BLaER1 (cell line): ENCODE measurements around the gene MRO.
A peak's percentile ranks its signal among the peaks of the same experiment; 100 is the strongest.
"Not testable (repeated sequence)": the region's sequence is repeated elsewhere in the genome, so short reads cannot be mapped to it uniquely, and the experiment has no call there.

ENCODE experiments used
- H3K27ac ChIP-seq: shearing (Covaris generic); formaldehyde crosslinking; 2 replicates; pipeline ENCODE4 v1.8.1; 2022
- H3K27me3 ChIP-seq: shearing (Covaris generic); formaldehyde crosslinking; 2 replicates; pipeline ENCODE4 v1.8.1; 2022
- H3K36me3 ChIP-seq: shearing (Covaris generic); formaldehyde crosslinking; 2 replicates; pipeline ENCODE4 v1.8.1; 2022
- H3K4me1 ChIP-seq: shearing (Covaris generic); formaldehyde crosslinking; 2 replicates; pipeline ENCODE4 v1.8.1; 2022
- H3K4me2 ChIP-seq: shearing (Covaris generic); formaldehyde crosslinking; 2 replicates; pipeline ENCODE4 v1.8.1; 2022
- H3K4me3 ChIP-seq: shearing (Covaris generic); formaldehyde crosslinking; 2 replicates; pipeline ENCODE4 v1.8.1; 2022
- H3K9ac ChIP-seq: shearing (Covaris generic); formaldehyde crosslinking; 2 replicates; pipeline ENCODE4 v1.8.1; 2022
- H3K9me3 ChIP-seq: shearing (Covaris generic); formaldehyde crosslinking; 2 replicates; pipeline ENCODE4 v1.8.1; 2022
- H4K20me1 ChIP-seq: shearing (Covaris generic); formaldehyde crosslinking; 2 replicates; pipeline ENCODE4 v1.8.1; 2022
- Cebpa-rat ChIP-seq: shearing (Covaris generic); IDR thresholded peaks from 2 replicates; pipeline ENCODE4 v1.8.1; 2022

MRO gene

DNA sequence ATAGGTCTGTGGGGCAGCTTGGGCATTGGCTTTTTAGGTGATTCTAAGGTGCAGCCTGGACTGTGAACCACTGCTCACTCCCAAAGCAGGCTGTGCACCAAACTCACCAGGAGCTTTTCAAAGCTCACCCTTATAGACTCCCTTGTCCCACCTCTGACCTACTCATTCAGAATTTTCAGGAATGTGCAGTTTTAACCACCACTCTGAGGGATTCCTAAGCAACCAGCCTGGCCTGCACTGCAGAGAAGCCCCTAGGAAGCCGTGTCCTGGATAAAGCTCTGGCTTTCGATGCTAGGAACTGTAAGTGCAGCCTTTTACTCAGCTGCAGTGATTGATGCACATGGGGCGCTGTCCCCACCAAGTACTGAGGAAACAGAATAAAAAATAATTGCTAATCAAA, 33.0 kb downstream of the MRO start:
- no peaks in the 10 kb centered on the region for H3K36me3 ChIP-seq
- TF ChIP-seq Cebpa-rat: no peak
- H3K4me1 ChIP-seq: peaks cover 17% of the 10 kb centered on the region; the same call in 1 of the 2 replicates

GRCh38 chr18:50783553-50783952, 36.3 kb downstream of the MRO start:
- H3K9me3 ChIP-seq: peaks cover 5% of the 10 kb centered on the region

More for the DNA sequence above, 33.0 kb downstream of the MRO start:
- Histone ChIP-seq H3K9ac (no peak overlapping the region), H4K20me1 (no peaks in the 10 kb centered on the region), H3K4me2 (no peak overlapping the region), H3K9me3 (peaks cover 5% of the 10 kb centered on the region), H3K4me3 (no peak overlapping the region), H3K27ac (no peak overlapping the region), H3K27me3 (no peaks in the 10 kb centered on the region)

DNA sequence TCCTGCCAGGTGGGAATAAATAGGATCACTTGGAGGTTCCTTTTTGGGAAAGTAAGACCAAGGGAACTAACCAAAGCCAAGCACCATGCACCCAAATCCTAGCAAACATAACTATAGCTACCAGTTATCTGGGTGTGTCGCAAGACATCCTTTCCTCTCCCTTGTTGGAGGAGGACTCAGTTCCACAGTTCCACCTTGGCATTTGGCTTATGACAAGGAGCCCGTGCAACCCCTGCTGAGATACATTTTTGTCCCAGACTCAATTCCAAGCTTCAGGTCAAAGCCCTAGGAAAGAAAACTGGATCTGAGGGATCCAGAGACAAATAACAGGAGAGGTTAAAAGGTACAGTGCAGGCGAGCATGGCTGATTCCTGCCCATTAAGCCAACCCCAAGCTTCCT, 40.8 kb downstream of the MRO start:
- H3K27ac ChIP-seq, H4K20me1 ChIP-seq, H3K4me2 ChIP-seq, H3K9ac ChIP-seq, H3K27me3 ChIP-seq, H3K4me3 ChIP-seq, H3K36me3 ChIP-seq: not testable (repeated sequence)
- TF ChIP-seq Cebpa-rat: 0 out of 2 replicates have a peak, but pooled peaks have one; percentile 24
- H3K9me3 ChIP-seq: peaks cover 13% of the 10 kb centered on the region
- H3K4me1 ChIP-seq: peaks cover 15% of the 10 kb centered on the region

More at GRCh38 chr18:50783553-50783952, 36.3 kb downstream of the MRO start:
- H3K36me3 ChIP-seq: no peaks in the 10 kb centered on the region
- no peak overlapping the region for H3K4me3 ChIP-seq
- H3K4me1 ChIP-seq: 0 out of 2 replicates have a peak, but pooled peaks cover 6% of the 10 kb centered on the region
- TF ChIP-seq Cebpa-rat: no peak
- H3K9ac ChIP-seq: no peak overlapping the region
- H3K27ac ChIP-seq: no peak overlapping the region
- no peaks in the 10 kb centered on the region for H3K27me3 ChIP-seq
- no peak overlapping the region for H3K4me2 ChIP-seq
- no peaks in the 10 kb centered on the region for H4K20me1 ChIP-seq

GRCh38 chr18:50776383-50776782, 43.4 kb downstream of the MRO start:
- Histone ChIP-seq H3K4me1 (peaks cover 15% of the 10 kb centered on the region), H3K36me3 (no peaks in the 10 kb centered on the region), H3K27ac (no peak overlapping the region), H3K9ac (no peak overlapping the region), H3K4me3 (no peak overlapping the region), H3K4me2 (no peak overlapping the region), H3K9me3 (peaks cover 28% of the 10 kb centered on the region), H3K27me3 (no peaks in the 10 kb centered on the region), H4K20me1 (no peaks in the 10 kb centered on the region)
- TF ChIP-seq Cebpa-rat: no peak

GRCh38 chr18:50775726-50776125, 44.1 kb downstream of the MRO start:
- Histone ChIP-seq H3K27me3 (no peaks in the 10 kb centered on the region), H3K9me3 (peaks cover 32% of the 10 kb centered on the region), H4K20me1 (no peaks in the 10 kb centered on the region), H3K4me3 (no peak overlapping the region), H3K27ac (no peak overlapping the region), H3K9ac (no peak overlapping the region), H3K4me1 (peaks cover 15% of the 10 kb centered on the region), H3K36me3 (no peaks in the 10 kb centered on the region), H3K4me2 (peak overlapping the region; percentile 63; the same call in 1 of the 2 replicates)
- TF ChIP-seq Cebpa-rat: no peak

- H3K9ac ChIP-seq: no peak overlapping the region
- H3K27me3 ChIP-seq: no peaks in the 10 kb centered on the region
- no peak overlapping the region for H3K4me3 ChIP-seq
- no peaks in the 10 kb centered on the region for H3K36me3 ChIP-seq
- no peaks in the 10 kb centered on the region for H4K20me1 ChIP-seq
- H3K4me2 ChIP-seq: peak overlapping the region; percentile 63
- peaks cover 15% of the 10 kb centered on the region for H3K4me1 ChIP-seq
- no peak for TF ChIP-seq Cebpa-rat
- peaks cover 37% of the 10 kb centered on the region for H3K9me3 ChIP-seq
- no peak overlapping the region for H3K27ac ChIP-seq
These were observed 44.6 kb downstream of the MRO start for GRCh38 chr18:50775207-50775606.

DNA sequence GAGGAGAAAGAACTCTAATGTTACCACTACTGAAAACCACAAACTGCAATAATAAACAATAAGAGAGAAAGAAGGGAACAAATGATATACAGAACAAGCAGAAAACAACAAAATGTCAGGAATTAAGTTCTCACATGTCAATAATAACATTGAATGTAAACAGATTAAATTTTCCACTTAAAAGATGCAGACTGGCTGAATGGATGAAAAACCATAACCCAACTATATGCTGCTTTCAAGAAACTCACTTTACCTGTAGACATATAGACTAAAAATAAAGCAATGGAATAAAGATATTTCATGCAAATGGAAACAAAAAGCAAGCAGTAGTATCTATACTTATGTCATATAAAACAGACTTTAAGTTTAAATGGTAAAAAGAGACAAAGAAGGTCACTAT, 50.4 kb downstream of the MRO start:
- H3K4me1 ChIP-seq: peaks cover 8% of the 10 kb centered on the region
- no peaks in the 10 kb centered on the region for H4K20me1 ChIP-seq
- no peak overlapping the region for H3K4me3 ChIP-seq
- no peak overlapping the region for H3K9ac ChIP-seq
- peaks cover 82% of the 10 kb centered on the region for H3K9me3 ChIP-seq
- H3K4me2 ChIP-seq: no peak overlapping the region
- H3K36me3 ChIP-seq: no peaks in the 10 kb centered on the region
- TF ChIP-seq Cebpa-rat: no peak
- H3K27me3 ChIP-seq: no peaks in the 10 kb centered on the region
- no peak overlapping the region for H3K27ac ChIP-seq

GRCh38 chr18:50757358-50757757, 62.5 kb downstream of the MRO start:
- no peak for TF ChIP-seq Cebpa-rat
- no peaks in the 10 kb centered on the region for H4K20me1 ChIP-seq
- peaks cover 6% of the 10 kb centered on the region; the same call in 1 of the 2 replicates for H3K4me1 ChIP-seq
- H3K4me3 ChIP-seq: no peak overlapping the region
- no peaks in the 10 kb centered on the region for H3K9me3 ChIP-seq
- H3K27me3 ChIP-seq: no peaks in the 10 kb centered on the region
- no peak overlapping the region for H3K9ac ChIP-seq
- H3K4me2 ChIP-seq: no peak overlapping the region
- no peaks in the 10 kb centered on the region for H3K36me3 ChIP-seq
- no peak overlapping the region for H3K27ac ChIP-seq

GRCh38 chr18:50754297-50754696, 65.5 kb downstream of the MRO start:
- H3K4me3 ChIP-seq: no peak overlapping the region
- no peaks in the 10 kb centered on the region for H4K20me1 ChIP-seq
- no peak overlapping the region for H3K9ac ChIP-seq
- H3K4me1 ChIP-seq: no peaks in the 10 kb centered on the region
- TF ChIP-seq Cebpa-rat: no peak
- no peaks in the 10 kb centered on the region for H3K9me3 ChIP-seq
- H3K27me3 ChIP-seq: no peaks in the 10 kb centered on the region
- no peak overlapping the region for H3K27ac ChIP-seq
- no peaks in the 10 kb centered on the region for H3K36me3 ChIP-seq
- H3K4me2 ChIP-seq: no peak overlapping the region

- H4K20me1 ChIP-seq: no peaks in the 10 kb centered on the region
- TF ChIP-seq Cebpa-rat: no peak
These were observed 66.5 kb downstream of the MRO start for GRCh38 chr18:50753311-50753710.

GRCh38 chr18:50751947-50752346, 67.9 kb downstream of the MRO start:
- no peak overlapping the region for H3K9ac ChIP-seq
- no peaks in the 10 kb centered on the region for H3K4me1 ChIP-seq
- H3K9me3 ChIP-seq: 0 out of 2 replicates have a peak, but pooled peaks cover 9% of the 10 kb centered on the region
- no peaks in the 10 kb centered on the region for H4K20me1 ChIP-seq
- no peak overlapping the region for H3K27ac ChIP-seq
- no peaks in the 10 kb centered on the region for H3K27me3 ChIP-seq
- no peak overlapping the region for H3K4me3 ChIP-seq
- no peaks in the 10 kb centered on the region for H3K36me3 ChIP-seq
- TF ChIP-seq Cebpa-rat: no peak
- no peak overlapping the region for H3K4me2 ChIP-seq

More at GRCh38 chr18:50753311-50753710, 66.5 kb downstream of the MRO start:
- Histone ChIP-seq H3K4me1 (no peaks in the 10 kb centered on the region), H3K4me2 (no peak overlapping the region), H3K36me3 (no peaks in the 10 kb centered on the region), H3K9ac (no peak overlapping the region), H3K27me3 (no peaks in the 10 kb centered on the region), H3K9me3 (0 out of 2 replicates have a peak, but pooled peaks cover under 1% of the 10 kb centered on the region), H3K27ac (no peak overlapping the region), H3K4me3 (no peak overlapping the region)
